Activated B cell treated with CpG ODN at 0.5 μM for 24 hours (primary cell): ENCODE results near the gene LPAR1. TPM values are rescaled to one million over a fixed set of nuclear protein-coding genes. Genes with fewer than 3 reads are reported as not detected.
"Not testable (repeated sequence)": the region's sequence is repeated elsewhere in the genome, so short reads cannot be mapped to it uniquely, and the experiment has no call there.

Source experiments
- ATAC-seq: fragments of 200-7000 bp; cut with Tn5 transposase; one replicate; pipeline ENCODE4 v1.10.0; 2021; ENCODE audit warnings: low read depth, mild to moderate bottlenecking, moderate library complexity
- CTCF ChIA-PET: fragments of 350-600 bp; sonication (Branson Sonifier 250); formaldehyde crosslinking; loops from one replicate; lab custom pipeline; 2021; ENCODE audit warnings: antibody characterized with exemption; lab: Charles Lee
- POLR2A ChIA-PET: fragments of 350-600 bp; sonication (Branson Sonifier 250); formaldehyde crosslinking; loops from one replicate; lab custom pipeline; 2021; ENCODE audit warnings: antibody characterized with exemption; lab: Charles Lee
- DNase-seq: peaks from one replicate; pipeline ENCODE4 v3.0.0; 2022
- H3K27ac Mint-ChIP-seq: one replicate; pipeline ENCODE4 v1.8.0; 2020; ENCODE audit warnings: mixed read lengths
- H3K27me3 Mint-ChIP-seq: one replicate; pipeline ENCODE4 v1.8.0; 2021; ENCODE audit warnings: mixed read lengths
- H3K36me3 Mint-ChIP-seq: one replicate; pipeline ENCODE4 v1.8.0; 2021; ENCODE audit warnings: low read depth, mixed read lengths
- H3K4me1 Mint-ChIP-seq: one replicate; pipeline ENCODE4 v1.8.0; 2021; ENCODE audit warnings: mixed read lengths
- H3K4me3 Mint-ChIP-seq: one replicate; pipeline ENCODE4 v1.8.0; 2020; ENCODE audit warnings: mild to moderate bottlenecking, mixed read lengths
- H3K9me3 Mint-ChIP-seq: one replicate; pipeline ENCODE4 v1.8.0; 2020; ENCODE audit warnings: mixed read lengths
- intact Hi-C: fragments of 100-400 bp; cut with micrococcal nuclease; formaldehyde crosslinking; loops from one replicate; pipeline ENCODE4 v1.15.1; 2024
- total RNA-seq: library from RNA; stranded (reverse); gene quantifications from 2 replicates; pipeline ENCODE4 v1.2.3, GENCODE V29; 2022
- TF ChIP-seq, protein P1 (sequence below): fragments of 200-600 bp; IDR thresholded peaks from one replicate; pipeline ENCODE4 v1.8.0; 2022; ENCODE audit warnings: antibody characterized with exemption, mild to moderate bottlenecking

The LPAR1 gene
- total RNA-seq, 1 donor from 2014 or later, result not detected

DNA sequence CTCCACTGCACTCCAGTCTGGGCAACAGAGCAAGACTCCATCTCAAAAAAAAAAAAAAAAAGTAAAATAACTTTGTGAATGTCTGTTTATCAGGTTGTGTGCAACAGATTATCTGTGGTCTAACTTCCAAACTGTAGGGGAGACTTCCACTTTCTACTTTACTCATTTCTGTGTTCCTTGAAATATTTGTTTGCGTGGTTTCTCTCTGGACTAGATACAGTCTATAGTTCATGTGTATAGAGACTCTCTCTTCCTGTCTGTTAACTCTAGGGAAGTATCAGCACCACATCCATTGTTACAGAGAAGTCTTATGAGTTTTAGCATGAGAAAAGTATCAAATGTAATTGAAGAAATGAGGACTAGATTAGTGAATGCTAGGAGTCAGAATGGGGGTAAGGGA is 168.3 kb downstream of the LPAR1 start:
- TF ChIP-seq, protein P1, sequence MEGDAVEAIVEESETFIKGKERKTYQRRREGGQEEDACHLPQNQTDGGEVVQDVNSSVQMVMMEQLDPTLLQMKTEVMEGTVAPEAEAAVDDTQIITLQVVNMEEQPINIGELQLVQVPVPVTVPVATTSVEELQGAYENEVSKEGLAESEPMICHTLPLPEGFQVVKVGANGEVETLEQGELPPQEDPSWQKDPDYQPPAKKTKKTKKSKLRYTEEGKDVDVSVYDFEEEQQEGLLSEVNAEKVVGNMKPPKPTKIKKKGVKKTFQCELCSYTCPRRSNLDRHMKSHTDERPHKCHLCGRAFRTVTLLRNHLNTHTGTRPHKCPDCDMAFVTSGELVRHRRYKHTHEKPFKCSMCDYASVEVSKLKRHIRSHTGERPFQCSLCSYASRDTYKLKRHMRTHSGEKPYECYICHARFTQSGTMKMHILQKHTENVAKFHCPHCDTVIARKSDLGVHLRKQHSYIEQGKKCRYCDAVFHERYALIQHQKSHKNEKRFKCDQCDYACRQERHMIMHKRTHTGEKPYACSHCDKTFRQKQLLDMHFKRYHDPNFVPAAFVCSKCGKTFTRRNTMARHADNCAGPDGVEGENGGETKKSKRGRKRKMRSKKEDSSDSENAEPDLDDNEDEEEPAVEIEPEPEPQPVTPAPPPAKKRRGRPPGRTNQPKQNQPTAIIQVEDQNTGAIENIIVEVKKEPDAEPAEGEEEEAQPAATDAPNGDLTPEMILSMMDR, result no peak
- DNase-seq, result no peak
- Mint-ChIP-seq H3K4me3 (no peak overlapping the region), H3K4me1 (no peaks in the 10 kb centered on the region), H3K36me3 (no peaks in the 10 kb centered on the region), H3K27ac (no peak overlapping the region), H3K9me3 (no peaks in the 10 kb centered on the region), H3K27me3 (no peaks in the 10 kb centered on the region)
- ATAC-seq, result no peak
- ChIA-PET POLR2A (no interaction called here), CTCF (no interaction called here)
- intact Hi-C loops, result no loop called here

DNA sequence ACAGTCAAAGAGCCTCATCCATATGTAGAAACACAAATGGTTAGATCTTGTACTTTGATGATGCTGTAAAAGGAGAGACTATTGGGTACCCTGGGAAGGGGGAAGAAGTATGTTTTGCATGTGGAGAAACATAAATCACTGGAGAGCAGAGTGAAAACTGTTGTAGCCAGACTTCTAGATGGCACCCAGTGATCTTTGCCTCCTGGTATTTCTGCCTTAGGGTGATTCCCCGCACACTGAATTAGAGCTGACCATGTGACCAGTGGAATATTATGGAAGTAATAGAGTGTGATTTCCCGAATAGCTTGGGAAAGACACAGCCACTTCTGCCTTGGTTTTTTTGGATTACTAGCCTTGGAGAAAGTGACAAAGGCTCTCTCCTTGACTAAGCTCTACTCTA is 174.3 kb downstream of the LPAR1 start:
- ATAC-seq (no peak), DNase-seq (no peak)
- H3K9me3 Mint-ChIP-seq, result peaks cover 15% of the 10 kb centered on the region
- POLR2A ChIA-PET, result no interaction called here
- CTCF ChIA-PET, result no interaction called here
- TF ChIP-seq, protein P1, result no peak
- H3K27me3 Mint-ChIP-seq, result no peaks in the 10 kb centered on the region
- no peak overlapping the region for H3K27ac Mint-ChIP-seq
- intact Hi-C loops, result no loop called here
- H3K4me1 Mint-ChIP-seq, result no peaks in the 10 kb centered on the region
- H3K4me3 Mint-ChIP-seq, result no peak overlapping the region
- H3K36me3 Mint-ChIP-seq, result no peaks in the 10 kb centered on the region

DNA sequence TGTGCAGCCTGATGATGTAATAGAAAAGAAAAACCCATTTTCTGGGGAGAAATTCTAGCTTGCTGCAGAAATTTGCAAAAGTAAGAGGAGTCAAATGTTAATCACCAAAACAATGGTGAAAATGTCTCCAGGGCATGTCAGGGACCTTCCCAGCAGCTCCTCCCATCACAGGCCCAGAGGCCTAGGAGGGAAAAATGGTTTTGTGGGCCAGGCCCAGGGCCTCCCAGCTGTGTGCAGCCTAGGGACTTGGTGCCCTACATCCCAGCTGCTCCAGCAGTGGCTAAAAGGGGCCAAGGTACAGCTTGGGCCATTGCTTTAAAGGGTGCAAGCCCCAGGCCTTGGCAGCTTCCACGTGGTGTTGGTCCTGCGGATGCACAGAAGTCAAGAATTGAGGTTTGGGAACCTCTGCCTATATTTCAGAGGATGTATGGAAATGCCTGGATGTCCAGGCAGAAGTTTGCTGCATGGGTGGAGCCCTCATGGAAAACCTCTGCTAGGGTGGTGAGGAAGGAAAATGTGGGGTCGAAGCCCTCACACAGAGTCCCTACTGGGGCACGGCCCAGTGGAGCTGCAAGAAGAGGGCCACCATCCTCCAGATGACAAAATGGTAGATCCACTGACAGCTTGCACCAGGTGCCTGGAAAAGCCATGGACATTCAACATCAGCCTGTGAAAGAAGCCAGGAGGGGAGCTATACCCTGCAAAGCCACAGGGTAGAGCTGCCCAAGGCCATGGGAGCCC is 176.7 kb downstream of the LPAR1 start:
- peaks cover 18% of the 10 kb centered on the region for H3K9me3 Mint-ChIP-seq
- CTCF ChIA-PET, H3K27me3 Mint-ChIP-seq, H3K4me3 Mint-ChIP-seq, intact Hi-C loops, H3K36me3 Mint-ChIP-seq, H3K27ac Mint-ChIP-seq, ATAC-seq, H3K4me1 Mint-ChIP-seq, POLR2A ChIA-PET, DNase-seq: not testable (repeated sequence)

DNA sequence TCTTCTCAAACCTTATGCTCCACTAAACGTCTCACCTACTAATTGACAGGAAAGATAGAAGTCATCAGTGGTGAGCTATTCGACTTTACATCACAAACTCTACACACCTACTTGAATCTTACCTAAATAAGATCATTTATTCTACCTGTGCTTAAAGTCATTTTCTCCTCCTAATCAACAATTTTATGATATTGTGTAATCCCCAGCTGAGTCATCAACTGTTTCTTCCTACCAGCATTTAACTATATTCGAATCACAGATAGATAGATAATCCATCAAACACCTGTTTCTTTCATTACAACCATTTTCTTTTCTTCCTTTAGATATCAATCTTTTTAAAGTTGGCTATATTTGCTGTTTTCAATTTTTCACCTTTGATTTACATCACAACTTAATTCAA is 181.5 kb downstream of the LPAR1 start:
- intact Hi-C loops, result no loop called here
- H3K36me3 Mint-ChIP-seq, result no peaks in the 10 kb centered on the region
- H3K9me3 Mint-ChIP-seq, result peaks cover 17% of the 10 kb centered on the region
- DNase-seq (no peak), ATAC-seq (no peak)
- POLR2A ChIA-PET, result no interaction called here
- no peak overlapping the region for H3K4me3 Mint-ChIP-seq
- H3K27ac Mint-ChIP-seq, result no peak overlapping the region
- TF ChIP-seq, protein P1, result no peak
- no peaks in the 10 kb centered on the region for H3K4me1 Mint-ChIP-seq
- no peaks in the 10 kb centered on the region for H3K27me3 Mint-ChIP-seq
- CTCF ChIA-PET, result no interaction called here

DNA sequence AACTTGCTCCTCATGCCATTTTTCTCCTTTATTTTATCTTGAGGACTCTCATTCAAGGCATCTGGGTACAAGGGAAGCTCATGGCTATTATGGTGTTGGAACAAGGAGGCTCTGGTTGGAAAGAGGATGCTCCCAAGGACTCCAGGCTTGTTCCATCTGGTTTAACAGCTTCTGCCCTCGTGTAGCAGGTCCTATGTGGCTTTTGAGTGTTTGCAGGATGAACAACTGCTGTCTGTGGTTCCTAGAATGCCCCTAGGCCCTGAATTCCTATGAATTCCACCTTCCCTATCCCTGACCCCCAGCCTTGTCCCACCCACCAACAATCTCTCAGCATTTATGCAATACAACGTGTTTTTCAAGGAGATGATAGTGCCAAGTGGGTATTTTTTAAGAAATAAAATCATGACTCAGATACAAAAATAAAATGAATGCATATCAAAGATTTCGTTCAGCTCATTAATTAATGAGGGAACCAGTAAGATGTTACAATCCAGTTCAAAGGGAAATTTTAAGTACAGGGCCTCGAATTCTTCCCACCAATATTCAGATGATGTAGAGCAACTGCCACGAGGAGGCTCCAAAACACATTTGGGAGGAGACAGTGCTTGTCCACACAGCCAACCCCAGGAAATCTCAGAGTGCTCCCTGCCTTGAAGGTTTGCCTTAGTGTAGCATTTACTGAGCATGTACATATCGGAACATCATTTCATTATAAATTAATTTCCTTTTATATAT is 187.7 kb downstream of the LPAR1 start:
- Mint-ChIP-seq H3K9me3 (peaks cover 11% of the 10 kb centered on the region), H3K27me3 (no peaks in the 10 kb centered on the region), H3K27ac (no peak overlapping the region), H3K4me1 (no peaks in the 10 kb centered on the region), H3K4me3 (no peak overlapping the region), H3K36me3 (no peaks in the 10 kb centered on the region)
- ChIA-PET POLR2A (no interaction called here), CTCF (no interaction called here)
- DNase-seq (no peak), ATAC-seq (no peak)
- intact Hi-C loops, result no loop called here
- TF ChIP-seq, protein P1, result no peak
